Endothelial cell of umbilical vein (primary cell): ENCODE results near the gene CFAP73. TPM values are rescaled to one million over a fixed set of nuclear protein-coding genes. Genes with fewer than 3 reads are reported as not detected.

Experiments used
- BruUV-seq: library from RNA; stranded (reverse); fragments of 400-500 nt; replicated peaks from 2 replicates; lab custom pipeline; 2021; lab: Mats Ljungman, UMichigan
- CTCF ChIA-PET: fragments of 300-600, 350-600 bp; sonication (Branson Sonifier 250); formaldehyde crosslinking; loops from one replicate; lab custom pipeline; 2021; ENCODE audit warnings: antibody characterized with exemption, inconsistent platforms; lab: Charles Lee
- POLR2A ChIA-PET: fragments of 300-600, 350-600 bp; sonication (Branson Sonifier 250); formaldehyde crosslinking; loops from one replicate; lab custom pipeline; 2021; ENCODE audit warnings: antibody characterized with exemption, inconsistent platforms; lab: Charles Lee
- DNase-seq: peaks from one replicate; pipeline ENCODE4 v3.0.0-alpha.2; 2011; ENCODE audit warnings: low read depth, low spot score
- FAIRE-seq: peaks from 2 replicates; lab custom pipeline; 2011; peaks lifted over from hg19 to GRCh38; lab: Jason Lieb, UNC
- H2AFZ ChIP-seq: 2 replicates; pipeline ENCODE4 v1.6.0; 2012; ENCODE audit warnings: low read depth, low read length, control low read depth, inconsistent platforms
- H3K27ac ChIP-seq: 2 replicates; pipeline ENCODE4 v1.5.1; 2011; ENCODE audit warnings: low read depth, mild to moderate bottlenecking, control low read depth, low read length, moderate library complexity; ENCODE audit not compliant: insufficient read depth
- H3K27me3 ChIP-seq, 2 experiments: 2 replicates each; pipeline versions ENCODE4 v1.6.0 to v1.6.1; 2011; ENCODE audit warnings: low read length in 2 of 2, mixed read lengths in 1 of 2; ENCODE audit not compliant: control insufficient read depth in 2 of 2, insufficient read depth in 2 of 2
- H3K36me3 ChIP-seq, 2 experiments: 2 replicates in 1 of 2; 3 replicates in 1 of 2; pipeline ENCODE4 v1.5.1; 2011; ENCODE audit warnings: low read length in 2 of 2, mild to moderate bottlenecking in 1 of 2, moderate library complexity in 1 of 2; ENCODE audit not compliant: control insufficient read depth in 2 of 2, insufficient read depth in 2 of 2; ENCODE audit errors: extremely low read depth in 1 of 2
- H3K4me1 ChIP-seq: 3 replicates; pipeline ENCODE4 v1.5.1; 2011; ENCODE audit warnings: mild to moderate bottlenecking, low read length; ENCODE audit not compliant: control insufficient read depth, insufficient read depth; ENCODE audit errors: extremely low read depth
- H3K4me2 ChIP-seq: 2 replicates; pipeline ENCODE4 v1.6.1; 2011; ENCODE audit warnings: low read length, control low read depth, mixed read lengths; ENCODE audit not compliant: insufficient read depth
- H3K4me3 ChIP-seq, 3 experiments: fragments of 200-600 bp in 1 of 3; sonication (generic), shearing (Covaris generic) in 1 of 3; replicated peaks in 1 of 3; 2 replicates each; pipeline ENCODE4 v1.5.1; 2011 to 2016; ENCODE audit warnings: control low read depth in 3 of 3, low read length in 3 of 3, mild to moderate bottlenecking in 2 of 3, inconsistent platforms in 1 of 3, low read depth in 1 of 3, moderate library complexity in 1 of 3; ENCODE audit not compliant: insufficient read depth in 1 of 3
- H3K79me2 ChIP-seq: 2 replicates; pipeline ENCODE4 v1.6.0; 2012; ENCODE audit warnings: low read length, inconsistent platforms; ENCODE audit not compliant: control insufficient read depth, insufficient read depth
- H3K9ac ChIP-seq: replicated peaks from 2 replicates; pipeline ENCODE3; 2011; ENCODE audit warnings: low read length, control low read depth; ENCODE audit not compliant: insufficient read depth; ENCODE audit errors: extremely low read depth
- H3K9me1 ChIP-seq: replicated peaks from 3 replicates; pipeline ENCODE4 v1.6.0; 2011; ENCODE audit warnings: mild to moderate bottlenecking, low read length; ENCODE audit not compliant: control insufficient read depth, insufficient read depth; ENCODE audit errors: extremely low read depth
- H3K9me3 ChIP-seq: replicated peaks from 2 replicates; pipeline ENCODE4 v1.5.1; 2012; ENCODE audit warnings: low read length, inconsistent platforms; ENCODE audit not compliant: control insufficient read depth, insufficient read depth
- H4K20me1 ChIP-seq: replicated peaks from 2 replicates; pipeline ENCODE3; 2011; ENCODE audit warnings: mild to moderate bottlenecking, low read length; ENCODE audit not compliant: control insufficient read depth, insufficient read depth; ENCODE audit errors: extremely low read depth
- EZH2 ChIP-seq: IDR thresholded peaks from 2 replicates; pipeline ENCODE4 v1.6.1; 2012; ENCODE audit warnings: borderline replicate concordance, low read depth, mild to moderate bottlenecking, moderate library complexity, low read length, inconsistent platforms; ENCODE audit not compliant: severe bottlenecking
- FOS ChIP-seq: IDR thresholded peaks from 2 replicates; pipeline ENCODE4 v1.6.1; 2011; ENCODE audit warnings: mild to moderate bottlenecking, low read length, moderate library complexity, borderline replicate concordance; ENCODE audit not compliant: insufficient read depth
- JUN ChIP-seq: IDR thresholded peaks from 2 replicates; pipeline ENCODE4 v1.6.1; 2011; ENCODE audit warnings: borderline replicate concordance, low read depth; ENCODE audit not compliant: insufficient read length, insufficient read depth
- MYC ChIP-seq: IDR thresholded peaks from one replicate; pipeline ENCODE4 v1.6.1; 2011; ENCODE audit warnings: mild to moderate bottlenecking, low read depth, low read length
- POLR2A ChIP-seq: IDR thresholded peaks from 2 replicates; pipeline ENCODE4 v1.6.1; 2012; ENCODE audit warnings: low read depth, mild to moderate bottlenecking, control low read depth, low read length
- dilution Hi-C: fragments of 300-500 bp; cut with MboI; formaldehyde crosslinking; loops from one replicate; pipeline ENCODE4 v1.15.0; 2019; ENCODE audit warnings: low sequenced_read_pairs; ENCODE audit not compliant: extremely low pct_ligation_motif_present
- intact Hi-C: fragments of 100-400 bp; cut with micrococcal nuclease; formaldehyde crosslinking; loops from one replicate; pipeline ENCODE4 v1.10.0; 2022
- polyA plus RNA-seq, 4 experiments: library from polyadenylated mRNA; depleted of rRNA in 3 of 4; stranded (reverse) in 3 of 4; unstranded in 1 of 4; fragments of >200 nt; gene quantifications; 2 replicates each; pipeline versions ENCODE4 v1.2.1 to v1.2.3, GENCODE V29; 2011 to 2012; ENCODE audit warnings: missing spikeins in 1 of 4
- total RNA-seq: library from RNA; stranded (reverse); gene quantifications from 2 replicates; pipeline ENCODE4 v1.2.3, GENCODE V29; 2021
- TF ChIP-seq, protein P1 (sequence below): IDR thresholded peaks from 2 replicates; pipeline ENCODE4 v1.6.1; 2011; ENCODE audit not compliant: insufficient read depth, insufficient read length
- TF ChIP-seq, protein P2 (sequence below), 2 donors: IDR thresholded peaks; 1 replicate in 1 of 2; 2 replicates in 1 of 2; pipeline ENCODE4 v1.5.1; 2011; ENCODE audit warnings: low read length in 2 of 2, mild to moderate bottlenecking in 2 of 2, moderate library complexity in 2 of 2, control low read depth in 1 of 2, inconsistent platforms in 1 of 2, low read depth in 1 of 2; ENCODE audit not compliant: insufficient read depth in 1 of 2; ENCODE audit errors: extremely low read depth in 1 of 2

CFAP73 gene
- total and polyA plus RNA-seq, 2 donors (not counting 3 experiments of a cell fraction or from before 2014, with no cell fraction given) = not detected

DNA sequence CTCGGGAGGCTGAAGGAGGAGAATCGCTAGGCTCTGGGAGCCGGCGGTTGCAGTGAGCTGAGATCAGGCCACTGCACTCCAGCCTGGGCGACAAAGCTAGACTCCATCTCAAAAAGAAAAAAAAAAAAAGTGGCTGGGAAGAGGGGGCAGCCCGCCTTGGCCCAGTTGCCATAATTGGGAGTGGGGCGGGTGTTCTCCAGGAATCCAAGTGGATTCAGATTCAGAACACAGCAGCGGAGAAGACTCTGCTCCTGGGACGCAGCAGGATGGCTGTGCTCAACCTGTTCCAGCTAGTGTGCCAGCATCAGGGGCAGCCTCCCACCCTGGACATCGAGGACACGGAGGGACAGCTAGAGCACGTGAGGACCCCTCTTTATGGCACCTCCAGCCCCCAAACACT lies 5.5 kb downstream of the CFAP73 start:
- CTCF ChIA-PET = interaction anchor here (0.7 to 5.9 kb wide), 4 partner anchors 9 to 1163 kb away, joined by 3 to 114 read pairs (median 19); no protein-coding TSS in a partner anchor
- H3K9me3 ChIP-seq = no peaks in the 10 kb centered on the region
- dilution Hi-C loops = no loop called here
- FAIRE-seq (no peak), DNase-seq (no peak)
- no peak overlapping the region for H3K4me2 ChIP-seq
- no peaks in the 10 kb centered on the region for H3K9me1 ChIP-seq
- no peak overlapping the region for H2AFZ ChIP-seq
- TF ChIP-seq, protein P1, sequence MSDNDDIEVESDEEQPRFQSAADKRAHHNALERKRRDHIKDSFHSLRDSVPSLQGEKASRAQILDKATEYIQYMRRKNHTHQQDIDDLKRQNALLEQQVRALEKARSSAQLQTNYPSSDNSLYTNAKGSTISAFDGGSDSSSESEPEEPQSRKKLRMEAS = no peak
- TF ChIP-seq MYC (no peak), JUN (no peak), FOS (no peak), EZH2 (no peak), POLR2A (no peak)
- TF ChIP-seq, protein P2, sequence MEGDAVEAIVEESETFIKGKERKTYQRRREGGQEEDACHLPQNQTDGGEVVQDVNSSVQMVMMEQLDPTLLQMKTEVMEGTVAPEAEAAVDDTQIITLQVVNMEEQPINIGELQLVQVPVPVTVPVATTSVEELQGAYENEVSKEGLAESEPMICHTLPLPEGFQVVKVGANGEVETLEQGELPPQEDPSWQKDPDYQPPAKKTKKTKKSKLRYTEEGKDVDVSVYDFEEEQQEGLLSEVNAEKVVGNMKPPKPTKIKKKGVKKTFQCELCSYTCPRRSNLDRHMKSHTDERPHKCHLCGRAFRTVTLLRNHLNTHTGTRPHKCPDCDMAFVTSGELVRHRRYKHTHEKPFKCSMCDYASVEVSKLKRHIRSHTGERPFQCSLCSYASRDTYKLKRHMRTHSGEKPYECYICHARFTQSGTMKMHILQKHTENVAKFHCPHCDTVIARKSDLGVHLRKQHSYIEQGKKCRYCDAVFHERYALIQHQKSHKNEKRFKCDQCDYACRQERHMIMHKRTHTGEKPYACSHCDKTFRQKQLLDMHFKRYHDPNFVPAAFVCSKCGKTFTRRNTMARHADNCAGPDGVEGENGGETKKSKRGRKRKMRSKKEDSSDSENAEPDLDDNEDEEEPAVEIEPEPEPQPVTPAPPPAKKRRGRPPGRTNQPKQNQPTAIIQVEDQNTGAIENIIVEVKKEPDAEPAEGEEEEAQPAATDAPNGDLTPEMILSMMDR (IDR thresholded peaks at IDR 0.05; ENCODE audit: extremely low read depth in 1 of 2, insufficient read depth in 1 of 2, low read depth in 1 of 2, low read length in 2 of 2) = no peak
- no peaks in the 10 kb centered on the region for H3K79me2 ChIP-seq
- no peak overlapping the region for H3K27ac ChIP-seq
- peaks cover 3 to 17% of the 10 kb centered on the region in 2 experiments for H3K36me3 ChIP-seq
- H3K4me3 ChIP-seq = no peak overlapping the region
- intact Hi-C loops = no loop called here
- no peaks in the 10 kb centered on the region for H3K4me1 ChIP-seq
- BruUV-seq = no TSS peak
- H3K9ac ChIP-seq = no peak overlapping the region
- POLR2A ChIA-PET = no interaction called here
- no peaks in the 10 kb centered on the region for H4K20me1 ChIP-seq
- H3K27me3 ChIP-seq = peaks cover 22 to 26% of the 10 kb centered on the region in 2 experiments
